GM12878 (cell line): ENCODE measurements around the gene CTNNA1. TPM values are rescaled to one million over a fixed set of nuclear protein-coding genes. Genes with fewer than 3 reads are reported as not detected.

Source experiments
- ATAC-seq: fragments of 200-7000 bp; cut with Tn5 transposase; 3 replicates; pipeline ENCODE4 v1.9.1; 2020; ENCODE audit warnings: mild to moderate bottlenecking, moderate library complexity
- BruUV-seq: library from RNA; stranded (reverse); fragments of 400-500 nt; replicated peaks from 2 replicates; lab custom pipeline; 2021; lab: Mats Ljungman, UMichigan
- CTCF ChIA-PET: fragments of 300-600 bp; sonication (Branson Sonifier 250); formaldehyde crosslinking; extraction: SDS; loops from one replicate; lab custom pipeline; 2021; ENCODE audit warnings: inconsistent platforms; lab: Yijun Ruan, JAX
- POLR2A ChIA-PET: fragments of 350-600 bp; formaldehyde crosslinking; extraction: SDS; loops from one replicate; lab custom pipeline; 2021; ENCODE audit warnings: inconsistent platforms; lab: Charles Lee
- RAD21 ChIA-PET: fragments of 300-600 bp; sonication (Branson Sonifier 250); formaldehyde crosslinking; loops from one replicate; lab custom pipeline; 2023; ENCODE audit warnings: antibody characterized with exemption; ENCODE audit not compliant: unreplicated experiment; lab: Charles Lee
- SMC1A ChIA-PET: fragments of 300-600 bp; sonication (Branson Sonifier 250); formaldehyde crosslinking; loops from one replicate; lab custom pipeline; 2023; ENCODE audit not compliant: unreplicated experiment, uncharacterized antibody; lab: Charles Lee
- DNase-seq: peaks from one replicate; pipeline ENCODE4 v3.0.0-alpha.2; 2011; ENCODE audit warnings: low read depth, low spot score
- FAIRE-seq: peaks from 3 replicates; lab custom pipeline; 2011; peaks lifted over from hg19 to GRCh38; lab: Jason Lieb, UNC
- H2AFZ ChIP-seq: 2 replicates; pipeline ENCODE4 v1.6.0; 2011; ENCODE audit warnings: low read depth, low read length, control low read depth; ENCODE audit not compliant: control insufficient read depth
- H3K27ac ChIP-seq: 2 replicates; pipeline ENCODE4 v1.5.1; 2011; ENCODE audit warnings: control low read depth; ENCODE audit not compliant: control insufficient read depth, insufficient read depth
- H3K27me3 ChIP-seq, 2 experiments: replicated peaks in 1 of 2; 2 replicates each; pipeline versions ENCODE4 v1.6.0 to v1.6.1; 2011; ENCODE audit warnings: low read length in 1 of 2; ENCODE audit not compliant: control insufficient read depth in 2 of 2, insufficient read depth in 2 of 2
- H3K36me3 ChIP-seq, 2 experiments: 2 replicates each; pipeline ENCODE4 v1.5.1; 2011; ENCODE audit warnings: low read length in 1 of 2; ENCODE audit not compliant: control insufficient read depth in 2 of 2, insufficient read depth in 2 of 2
- H3K4me1 ChIP-seq: 2 replicates; pipeline ENCODE4 v1.6.1; 2011; ENCODE audit warnings: mild to moderate bottlenecking, low read length, moderate library complexity, mixed read lengths; ENCODE audit not compliant: control insufficient read depth, insufficient read depth
- H3K4me2 ChIP-seq: 2 replicates; pipeline ENCODE4 v1.6.0; 2011; ENCODE audit warnings: control low read depth; ENCODE audit not compliant: control insufficient read depth, insufficient read depth
- H3K4me3 ChIP-seq: fragments of 200-600 bp; sonication (generic); 2 replicates; pipeline ENCODE4 v1.5.1; 2016
- H3K79me2 ChIP-seq: 2 replicates; pipeline ENCODE4 v1.6.0; 2011; ENCODE audit warnings: low read length; ENCODE audit not compliant: control insufficient read depth, insufficient read depth
- H3K9ac ChIP-seq: 2 replicates; pipeline ENCODE4 v1.8.0; 2011; ENCODE audit warnings: low read length, control low read depth, mixed read lengths; ENCODE audit not compliant: control insufficient read depth, insufficient read depth
- H3K9me3 ChIP-seq: replicated peaks from 3 replicates; pipeline ENCODE4 v1.5.1; 2011; ENCODE audit warnings: mild to moderate bottlenecking, low read length; ENCODE audit not compliant: control insufficient read depth, insufficient read depth
- H4K20me1 ChIP-seq: 2 replicates; pipeline ENCODE4 v1.6.0; 2011; ENCODE audit not compliant: control insufficient read depth, insufficient read depth
- CHD4 ChIP-seq: fragments of 200-600 bp; sonication (generic); IDR thresholded peaks from 2 replicates; pipeline ENCODE4 v1.6.1; 2016; ENCODE audit warnings: mild to moderate bottlenecking
- GATAD2B ChIP-seq: fragments of 450-650 bp; conservative IDR thresholded peaks from 2 replicates; pipeline ENCODE4 v1.6.1; 2017; ENCODE audit warnings: low read depth, mild to moderate bottlenecking, moderate library complexity
- IRF4 ChIP-seq: IDR thresholded peaks from 2 replicates; pipeline ENCODE4 v1.6.1; 2011; ENCODE audit warnings: low read depth, low read length
- POLR2AphosphoS5 ChIP-seq: IDR thresholded peaks from 2 replicates; pipeline ENCODE4 v1.6.1; 2011; ENCODE audit warnings: mild to moderate bottlenecking, low read length, inconsistent platforms
- RB1 ChIP-seq: fragments of 450-650 bp; formaldehyde crosslinking; IDR thresholded peaks from 2 replicates; pipeline ENCODE4 v1.6.1; 2017; ENCODE audit warnings: mild to moderate bottlenecking, borderline replicate concordance
- RELB ChIP-seq: fragments of 450-650 bp; IDR thresholded peaks from 2 replicates; pipeline ENCODE4 v1.6.1; 2017; ENCODE audit warnings: low read depth, mild to moderate bottlenecking, moderate library complexity
- SPI1 ChIP-seq: IDR thresholded peaks from 2 replicates; pipeline ENCODE4 v1.6.1; 2011; ENCODE audit warnings: low read depth, mild to moderate bottlenecking, low read length, moderate library complexity, borderline replicate concordance; ENCODE audit not compliant: insufficient read depth
- ZBTB40 ChIP-seq: fragments of 450-650 bp; IDR thresholded peaks from 2 replicates; pipeline ENCODE4 v1.6.1; 2016; ENCODE audit warnings: mild to moderate bottlenecking, moderate library complexity, borderline replicate concordance
- ZNF687 ChIP-seq: fragments of 450-650 bp; IDR thresholded peaks from 2 replicates; pipeline ENCODE4 v1.6.1; 2017; ENCODE audit warnings: mild to moderate bottlenecking, moderate library complexity
- WGBS: methylation state at CpG from one replicate; pipeline ENCODE4 v1.1.6; 2016; ENCODE audit warnings: low lambda C conversion rate; ENCODE audit not compliant: insufficient replicate concordance, insufficient coverage; ENCODE audit errors: missing lambda C conversion rate; 5-methylcytosine and 5-hydroxymethylcytosine counted together
- in situ Hi-C: fragments of 300-500 bp; cut with MboI; formaldehyde crosslinking; loops from 9 replicates; pipeline ENCODE4 v1.14.3; 2018; ENCODE audit warnings: mixed read lengths
- intact Hi-C: fragments of 100-400 bp; cut with micrococcal nuclease; formaldehyde crosslinking; loops from one replicate; pipeline ENCODE4 v1.14.2; 2022; ENCODE audit not compliant: unreplicated experiment
- polyA plus RNA-seq, 11 experiments: library from polyadenylated mRNA; depleted of rRNA in 4 of 11; unstranded in 6 of 11; stranded (reverse) in 5 of 11; fragments of >200 nt; fragmentation: Nextera tagmentation in 4 of 11; fragmentation: Illumina TruSeq in 1 of 11; extraction: Ambion mirVana in 4 of 11; extraction: Trizol in 1 of 11; gene quantifications; 1 replicate in 1 of 11; 2 replicates in 10 of 11; pipeline versions ENCODE4 v1.2.1 to v1.2.3, GENCODE V29; 2011 to 2016; ENCODE audit warnings: inconsistent platforms in 2 of 11, missing spikeins in 2 of 11, low read depth in 1 of 11
- total RNA-seq, 4 experiments: library from RNA; depleted of rRNA in 3 of 4; stranded (reverse); fragments of >200 nt in 3 of 4; fragmentation: Illumina TruSeq in 1 of 4; extraction: Trizol in 1 of 4; gene quantifications; 2 replicates each; pipeline versions ENCODE4 v1.2.1 to v1.2.3, GENCODE V29; 2013 to 2021

CTNNA1 gene
- total and polyA plus RNA-seq, 10 of the 15 experiments (the other 5 are each of a cell fraction or from before 2014, with no cell fraction given), result 32.6 to 104 (median 57.7) TPM

- TF ChIP-seq RELB, result no peak
- TF ChIP-seq ZBTB40, result no peak
- TF ChIP-seq IRF4, result no peak
- no peak for TF ChIP-seq SPI1
Observed at GRCh38 chr5:138720840-138721239, 32.4 kb upstream of the CTNNA1 start (continued).

GRCh38 chr5:138721979-138722378 lies 31.2 kb upstream of the CTNNA1 start:
- RAD21 ChIA-PET, result interaction anchor here (0.8 kb wide), 1 partner anchor 142 kb away, joined by 3 read pairs; no protein-coding TSS in a partner anchor
- POLR2A ChIA-PET, result no interaction called here
- CTCF ChIA-PET, result interaction anchor here (1.2 kb wide), 1 partner anchor 68 kb away, joined by 3 read pairs; no protein-coding TSS in a partner anchor
- Histone ChIP-seq H3K79me2 (no peaks in the 10 kb centered on the region), H4K20me1 (no peaks in the 10 kb centered on the region), H3K9me3 (no peaks in the 10 kb centered on the region), H3K4me1 (peaks cover 8% of the 10 kb centered on the region), H3K4me3 (no peak overlapping the region), H3K27me3 (no peaks in the 10 kb centered on the region), H3K27ac (no peak overlapping the region), H3K9ac (no peak overlapping the region), H3K36me3 (no peaks in the 10 kb centered on the region), H2AFZ (no peak overlapping the region), H3K4me2 (no peak overlapping the region)
- SMC1A ChIA-PET, result interaction anchor here (1.1 kb wide), 1 partner anchor 19 kb away, joined by 4 read pairs; no protein-coding TSS in a partner anchor
- FAIRE-seq (no peak), DNase-seq (no peak), ATAC-seq (no peak)
- intact Hi-C loops (no loop called here), in situ Hi-C loops (no loop called here)
- no TSS peak for BruUV-seq
- WGBS, result 44% methylated on average over 5 of the region's 5 CpGs
- no peak for TF ChIP-seq GATAD2B
- no peak for TF ChIP-seq POLR2AphosphoS5
- TF ChIP-seq ZNF687, result no peak
- no peak for TF ChIP-seq CHD4
- no peak for TF ChIP-seq RB1
- TF ChIP-seq SPI1, result no peak
